BJ (cell line): ENCODE data around the gene RAD51B. TPM values are rescaled to one million over a fixed set of nuclear protein-coding genes. Genes with fewer than 3 reads are reported as not detected.

Experiments
- CTCF ChIA-PET: fragments of 350-600 bp; formaldehyde crosslinking; extraction: SDS; loops from one replicate; lab custom pipeline; 2021; ENCODE audit warnings: antibody characterized with exemption, inconsistent platforms; lab: Yijun Ruan, JAX
- POLR2A ChIA-PET: fragments of 300-600 bp; sonication (Branson Sonifier 250); formaldehyde crosslinking; extraction: SDS; loops from one replicate; lab custom pipeline; 2021; ENCODE audit warnings: antibody characterized with exemption; lab: Charles Lee
- DNase-seq: peaks from one replicate; pipeline ENCODE4 v3.0.0-alpha.2; 2011; ENCODE audit warnings: low read depth
- H3K27me3 ChIP-seq: 2 replicates; pipeline ENCODE4 v1.6.0; 2011; ENCODE audit warnings: low read length; ENCODE audit not compliant: control insufficient read depth, insufficient read depth
- H3K36me3 ChIP-seq: 2 replicates; pipeline ENCODE4 v1.5.1; 2011; ENCODE audit warnings: low read length; ENCODE audit not compliant: control insufficient read depth, insufficient read depth
- H3K4me3 ChIP-seq: 2 replicates; pipeline ENCODE4 v1.5.1; 2011; ENCODE audit warnings: low read depth, mild to moderate bottlenecking, control low read depth, low read length
- CTCF ChIP-seq: IDR thresholded peaks from 2 replicates; pipeline ENCODE4 v1.5.1; 2011; ENCODE audit warnings: low read depth, mild to moderate bottlenecking, control low read depth, inconsistent platforms, low read length, moderate library complexity; ENCODE audit not compliant: insufficient read depth
- polyA plus RNA-seq: library from polyadenylated mRNA; depleted of rRNA; stranded (reverse); fragments of >200 nt; gene quantifications from 2 replicates; pipeline ENCODE4 v1.2.3, GENCODE V29; 2011

The RAD51B gene
- polyA plus RNA-seq, 1 experiment: 5.6 TPM

DNA sequence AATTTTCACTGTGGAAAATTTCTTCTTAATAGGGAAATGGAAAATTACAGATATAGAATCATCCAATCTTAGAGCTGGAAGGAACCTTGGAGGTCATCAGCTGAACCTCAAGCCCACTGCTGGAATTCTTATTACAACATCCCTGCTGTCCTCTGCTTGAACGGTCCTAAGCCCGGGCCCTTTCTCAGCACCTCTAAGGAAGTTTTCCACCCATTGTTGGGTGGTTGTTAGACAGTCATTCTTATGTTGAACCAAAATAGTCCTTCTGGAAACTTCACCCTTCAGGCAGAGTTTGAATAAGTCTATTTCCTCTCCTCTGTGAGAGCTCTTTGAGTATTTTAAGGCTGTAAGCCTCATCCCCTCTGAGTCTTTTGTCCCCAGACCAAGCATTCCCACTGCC is 902.6 kb downstream of the RAD51B start:
- CTCF ChIA-PET: no interaction called here
- H3K36me3 ChIP-seq: no peaks in the 10 kb centered on the region
- no peaks in the 10 kb centered on the region for H3K27me3 ChIP-seq
- DNase-seq: no peak
- no peak overlapping the region for H3K4me3 ChIP-seq
- POLR2A ChIA-PET: no interaction called here
- no peak for TF ChIP-seq CTCF

DNA sequence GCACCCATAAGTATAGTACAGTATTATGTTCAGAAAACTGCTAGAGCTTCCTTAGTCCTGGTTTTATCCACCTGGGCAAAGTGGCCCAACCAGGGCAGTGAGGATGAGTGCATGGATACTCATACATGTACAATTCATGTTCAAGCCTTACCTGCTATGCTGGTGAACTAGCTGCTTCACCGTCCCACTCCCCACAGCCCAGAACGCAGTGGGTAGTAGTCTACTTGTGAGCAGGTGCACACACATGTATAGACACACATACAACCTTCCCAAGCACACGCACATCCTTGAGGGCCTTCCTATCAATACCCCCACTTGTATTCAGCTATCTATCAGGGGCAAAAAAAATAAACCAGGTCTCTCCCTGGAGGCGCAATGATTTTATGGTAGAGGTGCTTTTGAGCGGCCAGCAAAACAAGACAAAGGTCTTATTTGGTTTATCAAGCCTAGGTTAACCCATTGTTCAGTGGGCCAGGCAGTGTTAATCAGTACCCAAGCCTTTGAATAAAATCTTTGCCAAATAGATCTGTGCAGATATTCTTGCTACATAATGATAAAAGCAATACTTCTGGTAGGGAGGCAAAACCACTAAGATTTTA is 903.5 kb downstream of the RAD51B start:
- no peak overlapping the region for H3K4me3 ChIP-seq
- ChIA-PET POLR2A (no interaction called here), CTCF (interaction anchor here (1.1 kb wide), 1 partner anchor 9 kb away, joined by 4 read pairs; no protein-coding TSS in a partner anchor)
- TF ChIP-seq CTCF: no peak
- no peak for DNase-seq
- H3K36me3 ChIP-seq: no peaks in the 10 kb centered on the region
- no peaks in the 10 kb centered on the region for H3K27me3 ChIP-seq

- Histone ChIP-seq H3K4me3 (no peak overlapping the region), H3K27me3 (no peaks in the 10 kb centered on the region), H3K36me3 (no peaks in the 10 kb centered on the region)
- DNase-seq: no peak
- ChIA-PET POLR2A (no interaction called here), CTCF (interaction anchor here (1.1 kb wide), 1 partner anchor 9 kb away, joined by 4 read pairs; no protein-coding TSS in a partner anchor)
- no peak for TF ChIP-seq CTCF
These were observed 904.3 kb downstream of the RAD51B start for GRCh38 chr14:68723808-68724268.

DNA sequence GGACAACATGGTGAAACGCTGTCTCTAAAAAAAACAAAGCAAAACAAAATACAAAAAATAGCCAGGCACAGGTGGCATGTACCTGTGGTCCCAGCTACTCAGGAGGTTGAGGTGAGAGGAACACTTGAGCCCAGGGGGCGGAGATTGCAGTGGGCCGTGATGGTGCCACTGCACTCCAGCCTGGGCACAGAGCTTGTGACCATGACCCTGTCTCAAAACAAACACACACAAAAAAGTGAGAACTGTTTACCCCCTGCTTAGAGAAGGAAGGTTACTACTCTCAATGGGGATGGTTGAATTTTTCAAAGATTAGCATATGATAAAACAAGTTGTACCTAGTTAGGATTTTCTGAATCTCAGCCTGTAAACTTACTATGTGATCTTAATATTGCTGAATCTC is 905.3 kb downstream of the RAD51B start:
- TF ChIP-seq CTCF: no peak
- ChIA-PET POLR2A (no interaction called here), CTCF (no interaction called here)
- H3K36me3 ChIP-seq: no peaks in the 10 kb centered on the region
- no peak for DNase-seq
- H3K27me3 ChIP-seq: no peaks in the 10 kb centered on the region
- H3K4me3 ChIP-seq: no peak overlapping the region

- H3K36me3 ChIP-seq: no peaks in the 10 kb centered on the region
- no peaks in the 10 kb centered on the region for H3K27me3 ChIP-seq
- CTCF ChIA-PET: no interaction called here
- no peak for TF ChIP-seq CTCF
- H3K4me3 ChIP-seq: no peak overlapping the region
- POLR2A ChIA-PET: no interaction called here
- no peak for DNase-seq
These were observed 906.6 kb downstream of the RAD51B start for GRCh38 chr14:68726093-68726695.
